DMS153 treated with DMSO at 0.1 percent for 48 hours (cell line): Measurements from ENCODE around the gene REEP6.

Experiments used
- DNase-seq: peaks from one replicate; lab custom pipeline; 2025; ENCODE audit not compliant: unreplicated experiment; lab: John Stamatoyannopoulos, UW

Gene REEP6

GRCh38 chr19:1456121-1456900, 34.7 kb upstream of the REEP6 start:
- DNase-seq: no peak

DNA sequence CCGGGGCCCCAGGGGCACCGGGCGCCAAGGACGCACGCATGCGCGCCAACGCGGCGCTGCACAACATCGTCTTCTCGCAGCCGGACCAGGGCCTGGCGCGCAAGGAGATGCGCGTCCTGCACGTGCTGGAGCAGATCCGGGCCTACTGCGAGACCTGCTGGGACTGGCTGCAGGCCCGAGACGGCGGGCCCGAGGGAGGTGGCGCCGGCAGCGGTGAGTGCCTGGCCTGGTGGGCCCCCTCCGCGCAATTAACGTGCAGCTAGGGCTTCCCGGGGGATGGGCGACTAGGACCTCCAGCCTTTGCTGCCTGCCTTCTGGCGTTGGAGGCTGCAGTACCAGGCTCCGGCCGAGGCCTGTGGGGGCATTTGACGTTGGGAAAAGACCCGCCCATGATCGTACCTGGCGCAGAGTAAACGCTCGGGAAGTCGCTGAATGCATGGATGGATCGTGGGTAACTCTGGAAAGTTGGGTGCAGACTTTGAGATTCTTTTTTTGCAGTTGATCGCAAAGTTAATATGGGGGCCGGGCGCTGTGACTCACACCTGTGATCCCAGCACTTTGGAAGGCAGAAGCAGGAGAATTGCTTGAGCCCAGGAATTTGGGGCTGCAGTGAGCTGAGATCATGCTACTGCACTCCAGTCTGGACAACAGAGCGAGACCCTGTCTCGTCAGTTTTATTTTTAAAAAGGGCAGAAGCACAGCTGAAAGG, 33.8 kb upstream of the REEP6 start:
- DNase-seq: no peak

DNA sequence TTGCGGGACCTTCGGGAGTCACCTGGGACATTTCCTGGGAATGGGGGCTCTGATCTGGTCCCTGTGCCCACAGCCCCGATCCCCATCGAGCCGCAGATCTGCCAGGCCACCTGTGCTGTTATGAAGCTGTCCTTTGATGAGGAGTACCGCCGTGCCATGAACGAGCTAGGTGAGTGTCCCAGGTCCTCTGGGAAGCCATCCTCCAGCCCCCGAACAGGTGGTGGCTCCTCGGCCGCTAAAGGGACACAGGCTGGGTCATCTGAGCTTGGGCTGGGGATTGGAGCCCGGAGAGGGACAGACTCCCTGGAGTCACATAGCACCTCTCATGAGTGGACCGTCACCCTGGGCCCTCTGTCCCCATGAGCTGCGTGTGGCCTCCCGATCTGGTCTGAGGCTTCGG, 33.1 kb upstream of the REEP6 start:
- no peak for DNase-seq

- DNase-seq: no peak
These were observed 31.5 kb upstream of the REEP6 start for GRCh38 chr19:1459479-1459878.

GRCh38 chr19:1460033-1460995, 30.7 kb upstream of the REEP6 start:
- DNase-seq: no peak

DNA sequence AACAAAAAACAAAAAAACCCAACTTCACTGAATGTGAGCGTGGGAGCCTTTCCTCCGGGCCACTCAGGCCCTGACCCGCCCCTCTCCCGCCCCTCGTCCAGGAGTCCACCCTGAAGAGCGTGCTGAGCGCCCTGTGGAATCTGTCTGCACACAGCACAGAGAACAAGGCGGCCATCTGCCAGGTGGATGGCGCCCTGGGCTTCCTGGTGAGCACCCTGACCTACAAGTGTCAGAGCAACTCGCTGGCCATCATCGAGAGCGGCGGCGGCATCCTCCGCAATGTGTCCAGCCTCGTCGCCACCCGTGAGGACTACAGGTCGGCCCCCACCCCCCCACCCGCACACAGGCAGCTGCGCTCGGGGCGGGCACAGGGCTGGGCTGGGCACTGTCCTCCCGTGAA, 29.1 kb upstream of the REEP6 start:
- no peak for DNase-seq

GRCh38 chr19:1465191-1466016, 25.6 kb upstream of the REEP6 start:
- DNase-seq: no peak

- no peak for DNase-seq
These were observed 24.9 kb upstream of the REEP6 start for GRCh38 chr19:1466018-1466460.

GRCh38 chr19:1466461-1467214, 24.3 kb upstream of the REEP6 start:
- DNase-seq: no peak

- DNase-seq: no peak
These were observed 23.8 kb upstream of the REEP6 start for GRCh38 chr19:1467215-1467489.

- DNase-seq: no peak
These were observed 23.3 kb upstream of the REEP6 start for GRCh38 chr19:1467490-1468273.

DNA sequence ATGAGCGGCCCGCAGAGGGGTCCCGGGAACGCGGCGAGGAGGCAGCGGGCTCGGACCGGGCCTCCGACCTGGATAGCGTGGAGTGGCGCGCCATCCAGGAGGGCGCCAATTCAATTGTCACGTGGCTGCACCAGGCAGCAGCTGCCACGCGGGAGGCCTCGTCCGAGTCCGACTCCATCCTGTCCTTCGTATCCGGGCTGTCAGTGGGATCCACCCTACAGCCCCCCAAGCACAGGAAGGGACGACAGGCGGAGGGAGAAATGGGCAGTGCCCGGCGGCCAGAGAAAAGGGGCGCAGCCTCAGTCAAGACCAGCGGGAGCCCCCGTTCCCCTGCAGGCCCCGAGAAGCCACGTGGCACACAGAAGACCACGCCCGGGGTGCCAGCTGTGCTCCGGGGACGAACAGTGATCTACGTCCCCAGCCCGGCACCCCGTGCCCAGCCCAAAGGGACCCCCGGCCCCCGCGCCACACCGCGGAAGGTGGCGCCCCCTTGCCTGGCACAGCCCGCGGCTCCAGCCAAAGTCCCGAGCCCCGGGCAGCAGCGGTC, 22.6 kb upstream of the REEP6 start:
- no peak for DNase-seq

GRCh38 chr19:1468821-1469254, 22.1 kb upstream of the REEP6 start:
- no peak for DNase-seq

DNA sequence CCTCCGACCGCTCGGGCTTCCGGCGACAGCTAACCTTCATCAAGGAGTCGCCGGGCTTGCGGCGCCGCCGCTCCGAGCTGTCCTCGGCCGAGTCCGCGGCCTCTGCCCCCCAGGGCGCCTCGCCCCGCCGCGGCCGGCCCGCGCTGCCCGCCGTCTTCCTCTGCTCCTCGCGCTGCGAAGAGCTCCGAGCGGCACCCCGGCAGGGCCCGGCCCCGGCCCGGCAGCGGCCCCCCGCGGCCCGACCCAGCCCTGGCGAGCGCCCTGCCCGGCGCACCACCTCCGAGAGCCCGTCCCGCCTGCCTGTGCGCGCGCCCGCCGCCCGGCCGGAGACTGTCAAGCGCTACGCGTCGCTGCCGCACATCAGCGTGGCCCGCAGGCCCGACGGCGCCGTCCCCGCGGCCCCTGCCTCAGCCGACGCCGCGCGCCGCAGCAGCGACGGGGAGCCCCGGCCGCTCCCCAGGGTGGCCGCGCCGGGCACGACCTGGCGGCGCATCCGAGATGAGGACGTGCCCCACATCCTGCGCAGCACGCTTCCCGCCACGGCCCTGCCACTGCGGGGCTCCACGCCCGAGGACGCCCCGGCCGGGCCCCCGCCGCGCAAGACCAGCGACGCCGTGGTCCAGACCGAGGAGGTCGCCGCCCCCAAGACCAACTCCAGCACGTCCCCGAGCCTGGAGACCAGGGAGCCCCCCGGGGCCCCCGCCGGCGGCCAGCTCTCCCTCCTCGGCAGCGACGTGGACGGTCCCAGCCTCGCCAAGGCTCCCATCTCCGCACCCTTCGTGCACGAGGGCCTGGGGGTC, 21.5 kb upstream of the REEP6 start:
- no peak for DNase-seq

- DNase-seq: no peak
These were observed 21.0 kb upstream of the REEP6 start for GRCh38 chr19:1470055-1470304.

GRCh38 chr19:1470305-1471009, 20.5 kb upstream of the REEP6 start:
- DNase-seq: no peak

- no peak for DNase-seq
These were observed 19.9 kb upstream of the REEP6 start for GRCh38 chr19:1471010-1471514.
